ENCODE measurements around the gene MDM2.

The MDM2 gene

DNA sequence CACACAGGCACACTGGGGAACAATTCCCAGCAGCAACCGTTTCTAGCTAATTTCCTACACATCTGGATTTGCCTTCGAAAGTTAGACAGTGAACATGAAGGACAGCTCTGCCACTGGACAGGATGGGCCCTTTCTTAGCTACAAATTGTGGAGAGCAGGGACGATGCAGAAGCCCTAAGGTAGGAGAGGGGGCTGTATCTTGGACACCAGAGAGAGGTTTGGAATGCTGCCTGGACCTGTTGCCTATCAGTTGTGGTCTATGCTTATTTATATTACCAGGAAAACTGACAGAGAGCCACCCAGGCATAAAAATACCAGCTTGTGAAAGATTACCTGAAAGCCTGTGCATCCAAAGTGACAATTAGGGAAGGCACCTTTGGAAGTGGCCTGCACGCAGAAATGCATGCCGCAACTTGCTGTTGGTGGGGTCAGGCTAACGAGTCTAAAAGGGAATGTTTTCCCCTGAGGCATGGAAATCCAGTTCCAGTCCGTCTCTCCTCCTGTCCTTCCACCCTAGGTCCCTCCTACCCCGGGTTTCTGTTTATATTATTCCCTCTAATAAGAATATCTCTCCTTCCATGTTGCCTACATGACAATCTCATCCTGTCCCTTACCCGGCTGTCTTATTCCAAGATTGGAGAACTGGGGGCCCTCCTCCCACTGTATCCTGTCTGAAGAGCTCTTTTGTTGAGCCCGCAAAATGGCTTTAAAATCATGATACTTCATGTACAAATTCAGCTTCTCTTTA lies 60.2 kb downstream of the MDM2 start:
- H3K4me3 ChIP-seq (ENCODE audit: low read length) = no peak overlapping the region
- H3K4me1 ChIP-seq (ENCODE audit: low read length) = peaks cover 9% of the 10 kb centered on the region
- no peak overlapping the region for H3K27ac ChIP-seq (ENCODE audit: low read length)
- no peak overlapping the region for H2AFZ ChIP-seq (ENCODE audit: low read length)
- no peak for DNase-seq
- H3K4me2 ChIP-seq (ENCODE audit: low read depth, low read length) = no peak overlapping the region
- H3K36me3 ChIP-seq (replicated peaks; ENCODE audit: insufficient read depth, low read length) = no peaks in the 10 kb centered on the region
- H3K79me2 ChIP-seq (ENCODE audit: low read length) = no peaks in the 10 kb centered on the region
- H3F3A ChIP-seq (ENCODE audit: insufficient read depth, low read length) = no peaks in the 10 kb centered on the region
- H3K9me2 ChIP-seq (replicated peaks; ENCODE audit: insufficient read depth, low read length) = no peaks in the 10 kb centered on the region
- H3K9ac ChIP-seq (ENCODE audit: low read length) = no peak overlapping the region
- no peaks in the 10 kb centered on the region for H4K20me1 ChIP-seq (ENCODE audit: insufficient read depth, low read length)
- no peaks in the 10 kb centered on the region for H3K27me3 ChIP-seq (replicated peaks; ENCODE audit: insufficient read depth, low read length)
- no peak for TF ChIP-seq EZH2phosphoT487 (IDR thresholded peaks at IDR 0.05; ENCODE audit: low read length)
- TF ChIP-seq, protein P1, sequence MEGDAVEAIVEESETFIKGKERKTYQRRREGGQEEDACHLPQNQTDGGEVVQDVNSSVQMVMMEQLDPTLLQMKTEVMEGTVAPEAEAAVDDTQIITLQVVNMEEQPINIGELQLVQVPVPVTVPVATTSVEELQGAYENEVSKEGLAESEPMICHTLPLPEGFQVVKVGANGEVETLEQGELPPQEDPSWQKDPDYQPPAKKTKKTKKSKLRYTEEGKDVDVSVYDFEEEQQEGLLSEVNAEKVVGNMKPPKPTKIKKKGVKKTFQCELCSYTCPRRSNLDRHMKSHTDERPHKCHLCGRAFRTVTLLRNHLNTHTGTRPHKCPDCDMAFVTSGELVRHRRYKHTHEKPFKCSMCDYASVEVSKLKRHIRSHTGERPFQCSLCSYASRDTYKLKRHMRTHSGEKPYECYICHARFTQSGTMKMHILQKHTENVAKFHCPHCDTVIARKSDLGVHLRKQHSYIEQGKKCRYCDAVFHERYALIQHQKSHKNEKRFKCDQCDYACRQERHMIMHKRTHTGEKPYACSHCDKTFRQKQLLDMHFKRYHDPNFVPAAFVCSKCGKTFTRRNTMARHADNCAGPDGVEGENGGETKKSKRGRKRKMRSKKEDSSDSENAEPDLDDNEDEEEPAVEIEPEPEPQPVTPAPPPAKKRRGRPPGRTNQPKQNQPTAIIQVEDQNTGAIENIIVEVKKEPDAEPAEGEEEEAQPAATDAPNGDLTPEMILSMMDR (IDR thresholded peaks at IDR 0.05; ENCODE audit: low read length) = no peak
- TF ChIP-seq EZH2 (optimal IDR thresholded peaks at IDR 0.05; ENCODE audit: low read depth, low read length) = no peak
- no peaks in the 10 kb centered on the region for H3K9me3 ChIP-seq (replicated peaks; ENCODE audit: insufficient read depth, low read length)

DNA sequence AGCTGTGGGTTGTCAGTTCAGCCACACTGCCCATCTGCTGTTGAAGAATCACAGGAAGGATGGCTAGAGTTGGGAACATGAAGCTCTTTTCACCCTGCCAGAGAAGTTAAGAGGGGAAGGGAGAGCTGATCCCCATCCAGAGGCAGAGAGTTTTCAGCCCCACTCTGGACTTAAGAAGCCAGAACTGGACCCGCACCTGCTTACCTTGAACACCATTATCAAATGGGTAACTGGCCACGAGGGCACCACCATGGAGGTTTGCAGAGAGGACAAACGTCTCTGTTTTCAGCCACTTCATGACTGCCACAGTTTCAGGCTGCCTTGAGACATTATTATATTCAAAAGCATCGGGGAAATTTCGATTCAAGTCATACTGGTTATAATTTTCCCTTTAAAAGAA lies 62.0 kb downstream of the MDM2 start:
- no peak overlapping the region for H3K27ac ChIP-seq (ENCODE audit: low read length)
- peaks cover 9% of the 10 kb centered on the region for H3K4me1 ChIP-seq (ENCODE audit: low read length)
- no peak overlapping the region for H3K4me2 ChIP-seq (ENCODE audit: low read depth, low read length)
- no peak overlapping the region for H2AFZ ChIP-seq (ENCODE audit: low read length)
- H3K9me3 ChIP-seq (replicated peaks; ENCODE audit: insufficient read depth, low read length) = no peaks in the 10 kb centered on the region
- H3K36me3 ChIP-seq (replicated peaks; ENCODE audit: insufficient read depth, low read length) = no peaks in the 10 kb centered on the region
- no peaks in the 10 kb centered on the region for H4K20me1 ChIP-seq (ENCODE audit: insufficient read depth, low read length)
- H3K9ac ChIP-seq (ENCODE audit: low read length) = no peak overlapping the region
- H3K4me3 ChIP-seq (ENCODE audit: low read length) = no peak overlapping the region
- no peak for TF ChIP-seq EZH2phosphoT487 (IDR thresholded peaks at IDR 0.05; ENCODE audit: low read length)
- no peak for TF ChIP-seq EZH2 (optimal IDR thresholded peaks at IDR 0.05; ENCODE audit: low read depth, low read length)
- no peak for DNase-seq
- H3F3A ChIP-seq (ENCODE audit: insufficient read depth, low read length) = no peaks in the 10 kb centered on the region
- H3K27me3 ChIP-seq (replicated peaks; ENCODE audit: insufficient read depth, low read length) = no peaks in the 10 kb centered on the region
- H3K9me2 ChIP-seq (replicated peaks; ENCODE audit: insufficient read depth, low read length) = no peaks in the 10 kb centered on the region
- H3K79me2 ChIP-seq (ENCODE audit: low read length) = no peaks in the 10 kb centered on the region

DNA sequence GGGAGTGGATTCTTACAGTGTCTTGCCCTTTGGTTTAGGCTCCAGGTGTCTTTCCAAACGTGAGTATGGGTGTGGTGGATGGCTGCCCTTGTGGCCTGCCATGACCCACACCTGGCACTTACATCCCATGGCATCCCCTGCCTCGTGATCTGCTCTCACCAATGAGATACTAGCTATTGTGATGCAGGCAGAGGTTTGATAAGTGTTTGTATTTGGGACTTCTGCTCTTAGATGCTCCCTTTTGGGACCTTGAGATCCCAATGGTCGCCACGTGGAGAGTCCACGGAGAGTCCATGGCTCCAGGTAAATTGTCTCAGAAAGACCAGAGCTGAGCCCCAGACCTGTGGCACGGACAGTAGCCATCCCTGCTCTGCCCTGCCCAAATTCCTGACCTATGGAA lies 62.5 kb downstream of the MDM2 start:
- H3K36me3 ChIP-seq (replicated peaks; ENCODE audit: insufficient read depth, low read length) = no peaks in the 10 kb centered on the region
- TF ChIP-seq EZH2phosphoT487 (IDR thresholded peaks at IDR 0.05; ENCODE audit: low read length) = no peak
- TF ChIP-seq, protein P1 (IDR thresholded peaks at IDR 0.05; ENCODE audit: low read length) = no peak
- TF ChIP-seq EZH2 (optimal IDR thresholded peaks at IDR 0.05; ENCODE audit: low read depth, low read length) = no peak
- peak; percentile 1 for DNase-seq

DNA sequence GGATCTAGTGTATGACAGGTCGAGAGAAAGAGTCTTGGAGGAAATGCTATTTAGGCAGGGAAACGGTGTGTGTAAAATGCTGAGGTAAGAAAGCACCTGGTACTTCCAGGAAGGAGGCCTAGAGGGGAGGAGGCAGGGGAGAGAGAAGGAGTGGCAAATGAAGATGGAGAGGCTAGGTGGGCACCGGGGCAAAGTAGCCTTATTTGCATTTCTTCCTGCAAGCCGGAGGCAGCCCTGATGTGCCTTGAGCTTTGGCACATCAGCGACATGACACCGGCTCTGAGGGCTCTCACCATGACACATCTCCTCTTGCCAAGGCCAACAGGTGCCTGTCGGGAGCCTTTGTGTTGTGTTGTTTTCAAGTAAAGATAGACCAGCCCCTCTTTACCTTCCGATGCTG lies 63.4 kb downstream of the MDM2 start:
- H3K4me2 ChIP-seq (ENCODE audit: low read depth, low read length) = peak overlapping the region; percentile 2; the same call in 1 of the 2 replicates
- no peak for DNase-seq
- no peak overlapping the region for H3K27ac ChIP-seq (ENCODE audit: low read length)
- H4K20me1 ChIP-seq (ENCODE audit: insufficient read depth, low read length) = no peaks in the 10 kb centered on the region
- H3K9ac ChIP-seq (ENCODE audit: low read length) = no peak overlapping the region
- H3K9me2 ChIP-seq (replicated peaks; ENCODE audit: insufficient read depth, low read length) = no peaks in the 10 kb centered on the region
- H3K4me1 ChIP-seq (ENCODE audit: low read length) = peaks cover 9% of the 10 kb centered on the region
- H3K36me3 ChIP-seq (replicated peaks; ENCODE audit: insufficient read depth, low read length) = no peaks in the 10 kb centered on the region
- no peaks in the 10 kb centered on the region for H3K27me3 ChIP-seq (replicated peaks; ENCODE audit: insufficient read depth, low read length)
- no peak overlapping the region for H3K4me3 ChIP-seq (ENCODE audit: low read length)
- H2AFZ ChIP-seq (ENCODE audit: low read length) = peak overlapping the region; percentile 45
- no peaks in the 10 kb centered on the region for H3K9me3 ChIP-seq (replicated peaks; ENCODE audit: insufficient read depth, low read length)
- no peaks in the 10 kb centered on the region for H3F3A ChIP-seq (ENCODE audit: insufficient read depth, low read length)
- TF ChIP-seq EZH2 (optimal IDR thresholded peaks at IDR 0.05; ENCODE audit: low read depth, low read length) (no peak), EZH2phosphoT487 (IDR thresholded peaks at IDR 0.05; ENCODE audit: low read length) (no peak)
- TF ChIP-seq, protein P1 (IDR thresholded peaks at IDR 0.05; ENCODE audit: low read length) = no peak
- H3K79me2 ChIP-seq (ENCODE audit: low read length) = no peaks in the 10 kb centered on the region

More for the DNA sequence above, 62.5 kb downstream of the MDM2 start:
- no peaks in the 10 kb centered on the region for H3K27me3 ChIP-seq (replicated peaks; ENCODE audit: insufficient read depth, low read length)
- H3K27ac ChIP-seq (ENCODE audit: low read length) = no peak overlapping the region
- no peak overlapping the region for H3K4me2 ChIP-seq (ENCODE audit: low read depth, low read length)
- no peaks in the 10 kb centered on the region for H3K9me2 ChIP-seq (replicated peaks; ENCODE audit: insufficient read depth, low read length)
- H3K9me3 ChIP-seq (replicated peaks; ENCODE audit: insufficient read depth, low read length) = no peaks in the 10 kb centered on the region
- H3F3A ChIP-seq (ENCODE audit: insufficient read depth, low read length) = no peaks in the 10 kb centered on the region
- peaks cover 9% of the 10 kb centered on the region for H3K4me1 ChIP-seq (ENCODE audit: low read length)
- H3K9ac ChIP-seq (ENCODE audit: low read length) = no peak overlapping the region
- H3K4me3 ChIP-seq (ENCODE audit: low read length) = no peak overlapping the region
- H4K20me1 ChIP-seq (ENCODE audit: insufficient read depth, low read length) = no peaks in the 10 kb centered on the region
- no peaks in the 10 kb centered on the region for H3K79me2 ChIP-seq (ENCODE audit: low read length)
- no peak overlapping the region for H2AFZ ChIP-seq (ENCODE audit: low read length)
